ENCODE data around the gene TRIM26.

Gene TRIM26

GRCh38 chr6:30172681-30173080 is 40.5 kb downstream of the TRIM26 start:
- Histone ChIP-seq H3K79me2 (ENCODE audit: insufficient read depth, low read depth) (no peaks in the 10 kb centered on the region), H3K27me3 (ENCODE audit: insufficient read depth, low read depth) (no peaks in the 10 kb centered on the region), H2AFZ (ENCODE audit: low read depth) (no peak overlapping the region), H4K20me1 (ENCODE audit: insufficient read depth) (no peaks in the 10 kb centered on the region), H3K4me3 (IDR thresholded peaks at IDR 0.05; ENCODE audit: insufficient read depth, low read depth, low read length) (no peak overlapping the region), H3K9ac (no peak overlapping the region), H3K4me2 (no peak overlapping the region), H3K27ac (no peak overlapping the region), H3K4me1 (ENCODE audit: low read depth, poor library complexity, severe bottlenecking) (no peaks in the 10 kb centered on the region), H3K36me3 (ENCODE audit: insufficient read depth) (no peaks in the 10 kb centered on the region)
- TF ChIP-seq CTCF (conservative IDR thresholded peaks at IDR 0.05; ENCODE audit: low read depth, low read length), result no peak

GRCh38 chr6:30171677-30172471 is 41.3 kb downstream of the TRIM26 start:
- H3K4me2 ChIP-seq, result no peak overlapping the region
- H3K36me3 ChIP-seq (ENCODE audit: insufficient read depth), result no peaks in the 10 kb centered on the region
- H3K79me2 ChIP-seq (ENCODE audit: insufficient read depth, low read depth), result no peaks in the 10 kb centered on the region
- TF ChIP-seq CTCF (conservative IDR thresholded peaks at IDR 0.05; ENCODE audit: low read depth, low read length), result no peak
- no peaks in the 10 kb centered on the region for H4K20me1 ChIP-seq (ENCODE audit: insufficient read depth)
- H3K27ac ChIP-seq, result no peak overlapping the region
- no peak overlapping the region for H2AFZ ChIP-seq (ENCODE audit: low read depth)
- no peaks in the 10 kb centered on the region for H3K4me1 ChIP-seq (ENCODE audit: low read depth, poor library complexity, severe bottlenecking)
- H3K9ac ChIP-seq, result no peak overlapping the region
- H3K4me3 ChIP-seq (IDR thresholded peaks at IDR 0.05; ENCODE audit: insufficient read depth, low read depth, low read length), result no peak overlapping the region
- H3K27me3 ChIP-seq (ENCODE audit: insufficient read depth, low read depth), result no peaks in the 10 kb centered on the region

DNA sequence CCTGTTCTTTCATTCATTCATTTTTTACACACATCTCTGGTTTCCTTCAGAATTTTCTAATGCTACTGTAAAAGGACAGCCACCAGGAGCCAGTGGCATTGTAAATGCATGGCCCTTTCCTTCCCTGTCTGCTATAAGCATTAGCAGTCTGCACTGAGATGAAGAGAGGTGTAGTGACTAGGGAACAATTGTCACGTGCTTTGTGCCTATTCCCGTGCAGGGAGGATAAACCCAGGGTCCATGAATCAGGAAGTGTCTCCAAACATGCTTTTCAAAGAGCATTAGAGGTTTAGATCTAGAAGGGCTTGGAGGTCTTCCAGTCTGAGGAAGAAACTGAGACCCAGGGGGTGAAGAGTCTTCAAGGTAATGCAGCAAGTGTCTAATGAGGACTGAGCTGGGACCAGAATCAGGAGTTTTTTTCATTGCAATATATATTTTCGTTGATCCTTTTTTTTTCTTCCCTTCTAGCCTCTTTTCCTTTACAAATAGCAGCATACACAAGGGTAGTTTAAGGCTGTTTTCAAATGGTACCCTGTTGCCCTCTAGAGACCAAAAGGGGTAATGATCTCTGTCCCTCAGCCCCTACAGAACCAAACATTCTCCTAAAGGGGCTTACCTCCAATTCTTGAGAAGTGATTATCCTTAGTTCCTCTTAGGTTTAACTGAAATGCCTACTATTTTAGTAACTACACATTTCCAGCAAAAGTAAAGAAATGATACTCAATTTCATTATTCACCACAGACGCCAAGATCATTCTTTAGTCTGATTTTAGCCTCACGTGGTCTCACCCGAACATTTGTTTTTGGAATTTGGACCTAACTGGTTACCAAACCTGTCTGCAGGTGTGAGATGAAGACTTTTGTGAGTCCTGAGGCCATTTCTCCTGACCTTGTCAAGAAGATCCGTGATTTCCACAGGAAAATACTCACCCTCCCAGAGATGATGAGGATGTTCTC is 43.3 kb downstream of the TRIM26 start:
- Histone ChIP-seq H2AFZ (ENCODE audit: low read depth) (no peak overlapping the region), H3K27ac (no peak overlapping the region), H3K27me3 (ENCODE audit: insufficient read depth, low read depth) (no peaks in the 10 kb centered on the region), H3K4me3 (IDR thresholded peaks at IDR 0.05; ENCODE audit: insufficient read depth, low read depth, low read length) (no peak overlapping the region), H3K79me2 (ENCODE audit: insufficient read depth, low read depth) (no peaks in the 10 kb centered on the region), H4K20me1 (ENCODE audit: insufficient read depth) (no peaks in the 10 kb centered on the region), H3K36me3 (ENCODE audit: insufficient read depth) (no peaks in the 10 kb centered on the region), H3K4me1 (ENCODE audit: low read depth, poor library complexity, severe bottlenecking) (no peaks in the 10 kb centered on the region), H3K4me2 (no peak overlapping the region), H3K9ac (no peak overlapping the region)
- peak; percentile 81 for TF ChIP-seq CTCF (conservative IDR thresholded peaks at IDR 0.05; ENCODE audit: low read depth, low read length)

- Histone ChIP-seq H3K9ac (no peak overlapping the region), H3K27me3 (ENCODE audit: insufficient read depth, low read depth) (no peaks in the 10 kb centered on the region), H2AFZ (ENCODE audit: low read depth) (no peak overlapping the region), H4K20me1 (ENCODE audit: insufficient read depth) (no peaks in the 10 kb centered on the region), H3K4me3 (IDR thresholded peaks at IDR 0.05; ENCODE audit: insufficient read depth, low read depth, low read length) (no peak overlapping the region), H3K27ac (no peak overlapping the region), H3K79me2 (ENCODE audit: insufficient read depth, low read depth) (no peaks in the 10 kb centered on the region), H3K4me1 (ENCODE audit: low read depth, poor library complexity, severe bottlenecking) (no peaks in the 10 kb centered on the region), H3K36me3 (ENCODE audit: insufficient read depth) (no peaks in the 10 kb centered on the region), H3K4me2 (no peak overlapping the region)
- TF ChIP-seq CTCF (conservative IDR thresholded peaks at IDR 0.05; ENCODE audit: low read depth, low read length), result no peak
Measured at GRCh38 chr6:30168741-30169140, 44.5 kb downstream of the TRIM26 start.

Measured in KMS-11 (cell line).